Endodermal cell (in vitro differentiated cells): ENCODE data around the gene GBF1. TPM values are rescaled to one million over a fixed set of nuclear protein-coding genes. Genes with fewer than 3 reads are reported as not detected.

Source experiments
- DNase-seq: peaks from one replicate; pipeline ENCODE4 v3.0.0-alpha.2; 2017
- H3K27ac ChIP-seq: 2 replicates; pipeline ENCODE4 v1.5.1; 2013; ENCODE audit warnings: mild to moderate bottlenecking, low read depth, low read length, moderate library complexity
- H3K27me3 ChIP-seq: 2 replicates; pipeline ENCODE4 v1.6.1; 2013; ENCODE audit warnings: mild to moderate bottlenecking, low read length, moderate library complexity; ENCODE audit not compliant: insufficient read depth, control insufficient read depth, poor library complexity, severe bottlenecking
- H3K36me3 ChIP-seq: 2 replicates; pipeline ENCODE4 v1.7.0; 2013; ENCODE audit warnings: mild to moderate bottlenecking, low read length, moderate library complexity; ENCODE audit not compliant: control insufficient read depth, insufficient read depth
- H3K4me1 ChIP-seq: one replicate; pipeline ENCODE4 v1.7.0; 2013; ENCODE audit warnings: low read length; ENCODE audit not compliant: control insufficient read depth, insufficient read depth
- H3K4me3 ChIP-seq: 2 replicates; pipeline ENCODE4 v1.5.1; 2013; ENCODE audit warnings: mild to moderate bottlenecking, low read length, moderate library complexity
- H3K9ac ChIP-seq: 2 replicates; pipeline ENCODE4 v1.6.1; 2013; ENCODE audit warnings: mild to moderate bottlenecking, low read length, moderate library complexity; ENCODE audit not compliant: poor library complexity, severe bottlenecking; ENCODE audit errors: extremely low read depth
- H3K9me3 ChIP-seq: 2 replicates; pipeline ENCODE4 v1.6.1; 2013; ENCODE audit warnings: mild to moderate bottlenecking, low read length, moderate library complexity; ENCODE audit not compliant: control insufficient read depth
- H3K27ac Mint-ChIP-seq: 2 replicates; pipeline ENCODE4 v1.8.0; 2020; ENCODE audit warnings: mixed read lengths
- H3K27me3 Mint-ChIP-seq: 2 replicates; pipeline ENCODE4 v1.8.0; 2021; ENCODE audit warnings: mild to moderate bottlenecking, mixed read lengths; ENCODE audit not compliant: insufficient read depth
- H3K36me3 Mint-ChIP-seq: 2 replicates; pipeline ENCODE4 v1.8.0; 2020; ENCODE audit warnings: low read depth, mixed read lengths
- H3K4me1 Mint-ChIP-seq: 2 replicates; pipeline ENCODE4 v1.8.0; 2020; ENCODE audit warnings: mixed read lengths
- H3K4me3 Mint-ChIP-seq: 2 replicates; pipeline ENCODE4 v1.8.0; 2020; ENCODE audit warnings: mild to moderate bottlenecking, moderate library complexity, mixed read lengths
- H3K9me3 Mint-ChIP-seq: 2 replicates; pipeline ENCODE4 v1.8.0; 2020; ENCODE audit warnings: mild to moderate bottlenecking, mixed read lengths
- WGBS, 2 experiments: methylation state at CpG; one replicate each; pipeline versions ENCODE4 v1.1.5 to v1.1.7; 2013; ENCODE audit warnings: missing lambda C conversion rate in 2 of 2, mixed read lengths in 1 of 2; ENCODE audit not compliant: insufficient coverage in 1 of 2, insufficient read length in 1 of 2; 5-methylcytosine and 5-hydroxymethylcytosine counted together
- total RNA-seq, 2 donors: library from RNA; stranded (reverse); fragmentation: NEBNext Ultra II Directional in 1 of 2; extraction: Animal tissue kit (Norgen Biotek cat#: 25700) in 1 of 2; gene quantifications; 2 replicates in 1 of 2; 3 replicates in 1 of 2; pipeline ENCODE4 v1.2.1, GENCODE V29; 2021
- TF ChIP-seq, protein P1 (sequence below): fragments of 200-600 bp; sonication (generic); conservative IDR thresholded peaks from 2 replicates; pipeline ENCODE4 v1.5.0; 2021; ENCODE audit warnings: antibody characterized with exemption, mild to moderate bottlenecking

The GBF1 gene
- total RNA-seq, 2 donors from 2014 or later, result 31.1 to 31.4 TPM

DNA sequence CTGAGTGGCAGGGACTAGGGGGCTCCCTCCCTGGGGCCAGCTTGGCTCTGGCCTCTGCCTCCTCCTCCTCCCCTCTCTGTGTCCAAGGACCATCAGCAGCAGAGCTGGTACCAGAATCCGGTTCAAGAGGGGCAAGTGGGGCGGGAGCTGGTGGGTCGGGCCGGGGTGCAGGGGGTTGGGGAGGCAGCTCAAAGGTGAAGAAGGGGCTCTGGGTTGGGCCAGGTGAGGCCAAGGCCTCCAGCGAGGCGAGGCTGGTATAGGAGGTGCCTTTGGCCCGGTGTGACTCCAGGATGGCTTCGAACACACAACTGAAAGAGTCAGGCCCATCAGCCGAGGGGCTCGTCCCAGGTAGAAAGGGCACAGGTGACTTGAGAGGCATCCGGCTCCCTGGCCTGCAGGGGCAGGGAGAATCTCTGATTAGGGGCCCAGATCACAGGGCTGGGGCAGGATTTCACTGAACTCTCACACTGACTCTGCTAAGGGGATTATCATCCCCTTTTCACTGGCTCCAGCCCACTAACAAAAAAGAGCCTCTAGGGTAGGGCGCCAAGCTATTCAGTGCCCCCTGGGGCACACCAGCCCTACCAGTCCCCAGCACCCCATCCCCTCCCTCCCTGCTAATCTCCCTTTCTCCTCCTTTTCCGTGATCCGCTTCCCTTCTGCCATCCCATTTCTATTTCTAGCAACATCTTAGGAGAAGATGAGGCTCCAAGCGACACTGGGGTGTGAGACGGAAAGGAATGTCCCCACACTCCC is 168.7 kb downstream of the GBF1 start:
- H3K4me1 Mint-ChIP-seq, result peaks cover 21% of the 10 kb centered on the region
- 89 to 94% methylated on average over 16 of the region's 16 CpGs for WGBS, 2 experiments
- DNase-seq, result no peak
- Histone ChIP-seq H3K27me3 (peaks cover 55% of the 10 kb centered on the region), H3K4me3 (no peak overlapping the region), H3K9ac (no peak overlapping the region), H3K36me3 (no peaks in the 10 kb centered on the region), H3K4me1 (peaks cover 2% of the 10 kb centered on the region), H3K27ac (peak overlapping the region; percentile 84), H3K9me3 (no peaks in the 10 kb centered on the region)
- H3K36me3 Mint-ChIP-seq, result no peaks in the 10 kb centered on the region
- H3K27ac Mint-ChIP-seq, result no peak overlapping the region
- no peak overlapping the region for H3K4me3 Mint-ChIP-seq
- H3K27me3 Mint-ChIP-seq, result peaks cover 64% of the 10 kb centered on the region
- TF ChIP-seq, protein P1, sequence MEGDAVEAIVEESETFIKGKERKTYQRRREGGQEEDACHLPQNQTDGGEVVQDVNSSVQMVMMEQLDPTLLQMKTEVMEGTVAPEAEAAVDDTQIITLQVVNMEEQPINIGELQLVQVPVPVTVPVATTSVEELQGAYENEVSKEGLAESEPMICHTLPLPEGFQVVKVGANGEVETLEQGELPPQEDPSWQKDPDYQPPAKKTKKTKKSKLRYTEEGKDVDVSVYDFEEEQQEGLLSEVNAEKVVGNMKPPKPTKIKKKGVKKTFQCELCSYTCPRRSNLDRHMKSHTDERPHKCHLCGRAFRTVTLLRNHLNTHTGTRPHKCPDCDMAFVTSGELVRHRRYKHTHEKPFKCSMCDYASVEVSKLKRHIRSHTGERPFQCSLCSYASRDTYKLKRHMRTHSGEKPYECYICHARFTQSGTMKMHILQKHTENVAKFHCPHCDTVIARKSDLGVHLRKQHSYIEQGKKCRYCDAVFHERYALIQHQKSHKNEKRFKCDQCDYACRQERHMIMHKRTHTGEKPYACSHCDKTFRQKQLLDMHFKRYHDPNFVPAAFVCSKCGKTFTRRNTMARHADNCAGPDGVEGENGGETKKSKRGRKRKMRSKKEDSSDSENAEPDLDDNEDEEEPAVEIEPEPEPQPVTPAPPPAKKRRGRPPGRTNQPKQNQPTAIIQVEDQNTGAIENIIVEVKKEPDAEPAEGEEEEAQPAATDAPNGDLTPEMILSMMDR, result no peak
- H3K9me3 Mint-ChIP-seq, result no peaks in the 10 kb centered on the region

DNA sequence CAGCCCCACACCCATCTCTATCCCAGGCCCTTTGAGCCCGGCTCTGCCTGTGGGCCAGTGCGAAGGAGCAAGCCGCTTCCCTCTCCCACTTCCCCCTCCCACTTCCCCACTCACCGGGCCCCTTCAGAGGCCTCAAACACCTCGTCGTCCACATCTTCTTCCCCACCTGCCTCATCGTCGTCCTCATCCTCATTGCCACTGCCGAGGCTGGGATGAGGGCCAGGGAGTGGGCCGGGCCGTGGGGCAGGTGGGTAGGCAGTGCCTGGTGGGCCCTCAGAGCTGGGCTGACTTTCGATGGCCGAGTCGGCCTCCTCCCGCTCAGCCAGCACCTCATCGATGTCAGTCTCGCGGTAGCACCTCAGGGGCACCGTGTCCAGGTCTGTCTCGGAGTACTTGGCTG is 169.4 kb downstream of the GBF1 start:
- no peaks in the 10 kb centered on the region for H3K36me3 ChIP-seq
- H3K9ac ChIP-seq, result no peak overlapping the region
- Mint-ChIP-seq H3K27ac (no peak overlapping the region), H3K4me1 (peaks cover 17% of the 10 kb centered on the region), H3K36me3 (no peaks in the 10 kb centered on the region), H3K27me3 (peaks cover 58% of the 10 kb centered on the region), H3K9me3 (no peaks in the 10 kb centered on the region), H3K4me3 (no peak overlapping the region)
- H3K9me3 ChIP-seq, result no peaks in the 10 kb centered on the region
- TF ChIP-seq, protein P1, result no peak
- no peak overlapping the region for H3K4me3 ChIP-seq
- peaks cover 48% of the 10 kb centered on the region for H3K27me3 ChIP-seq
- peaks cover 4% of the 10 kb centered on the region for H3K4me1 ChIP-seq
- H3K27ac ChIP-seq, result no peak overlapping the region
- no peak for DNase-seq
- WGBS, 2 experiments, result 85 to 93% methylated on average over 6 to 20 of the region's 20 CpGs

DNA sequence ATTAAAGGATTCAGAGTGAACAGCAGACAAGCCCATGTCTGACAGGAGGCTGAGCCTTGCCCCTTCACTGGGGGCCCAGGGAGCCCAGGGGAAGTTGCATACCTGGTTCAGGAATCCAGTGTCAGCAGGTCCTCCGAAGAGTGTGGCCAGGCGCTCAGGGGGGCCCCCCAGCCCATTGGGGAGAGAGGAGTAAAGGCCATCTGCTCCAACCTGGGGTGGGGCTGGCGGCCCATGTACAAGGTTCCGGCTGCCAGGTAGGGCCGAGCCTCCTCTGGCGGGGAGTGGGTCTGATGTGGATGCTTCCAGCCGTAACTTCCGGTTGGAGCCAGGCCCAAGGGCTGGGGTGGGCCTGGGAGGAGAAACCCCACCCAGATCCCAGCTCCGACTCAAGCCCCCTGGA is 171.0 kb downstream of the GBF1 start:
- TF ChIP-seq, protein P1, result no peak
- 80 to 92% methylated on average over 3 to 9 of the region's 9 CpGs for WGBS, 2 experiments
- H3K4me3 Mint-ChIP-seq, result no peak overlapping the region

More for the DNA sequence above, 171.0 kb downstream of the GBF1 start:
- Mint-ChIP-seq H3K9me3 (no peaks in the 10 kb centered on the region), H3K36me3 (no peaks in the 10 kb centered on the region), H3K27ac (no peak overlapping the region), H3K4me1 (peaks cover 7% of the 10 kb centered on the region), H3K27me3 (peaks cover 45% of the 10 kb centered on the region)
- H3K4me3 ChIP-seq, result no peak overlapping the region
- H3K27ac ChIP-seq, result no peak overlapping the region
- H3K9me3 ChIP-seq, result no peaks in the 10 kb centered on the region
- peaks cover 4% of the 10 kb centered on the region for H3K4me1 ChIP-seq
- H3K9ac ChIP-seq, result no peak overlapping the region
- H3K36me3 ChIP-seq, result no peaks in the 10 kb centered on the region
- DNase-seq, result no peak
- H3K27me3 ChIP-seq, result peaks cover 33% of the 10 kb centered on the region
